ENCODE results near the gene CYP2A6.
"Not testable (repeated sequence)": the region's sequence is repeated elsewhere in the genome, so short reads cannot be mapped to it uniquely, and the experiment has no call there.

CYP2A6 gene

DNA sequence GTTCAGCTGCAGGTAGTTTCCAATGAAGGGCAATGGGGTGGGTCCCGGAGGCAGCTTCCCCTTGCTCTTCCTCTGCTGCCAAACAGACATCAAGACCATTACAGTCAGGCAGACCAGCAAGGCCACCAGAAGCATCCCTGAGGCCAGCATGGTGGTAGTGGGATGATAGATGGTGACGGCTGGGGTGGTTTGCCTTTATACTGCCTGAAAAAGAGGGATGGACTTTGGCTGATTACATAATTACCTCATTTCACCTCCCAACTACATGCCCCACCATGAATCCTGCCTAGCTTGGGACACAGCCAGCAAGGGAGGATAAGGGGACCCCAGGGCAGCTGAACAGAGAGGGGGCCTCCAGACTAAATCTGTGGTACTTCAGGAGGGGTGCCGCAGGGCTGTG, at the start of gene CYP2A6:
CYP2A6 (minus strand) TSS at position 171 of the 400 bp plus-strand sequence; CDS start at position 150, 21 bp downstream.
- FAIRE-seq = not testable (repeated sequence)

DNA sequence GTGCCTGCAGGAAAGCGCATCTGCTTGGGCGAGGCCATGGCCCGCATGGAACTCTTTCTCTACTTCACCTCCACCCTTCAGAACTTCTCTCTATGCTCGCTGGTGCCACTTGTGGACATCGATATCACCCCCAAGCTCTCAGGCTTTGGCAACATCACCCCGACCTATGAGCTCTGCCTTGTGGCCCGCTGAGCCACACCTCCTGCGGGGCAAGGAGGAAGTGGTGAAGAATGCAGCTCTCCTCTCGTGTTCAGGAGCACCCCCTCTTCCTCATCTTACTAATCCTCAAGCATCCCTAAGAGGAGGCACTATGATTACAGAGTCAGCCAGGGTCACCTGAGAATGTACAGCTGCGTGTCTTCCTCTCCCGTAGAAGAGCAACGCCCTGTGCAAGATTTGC, 49.7 kb upstream of the CYP2A6 start:
- not testable (repeated sequence) for FAIRE-seq

- not testable (repeated sequence) for FAIRE-seq
These were observed 46.9 kb upstream of the CYP2A6 start for GRCh38 chr19:40896843-40897789.

DNA sequence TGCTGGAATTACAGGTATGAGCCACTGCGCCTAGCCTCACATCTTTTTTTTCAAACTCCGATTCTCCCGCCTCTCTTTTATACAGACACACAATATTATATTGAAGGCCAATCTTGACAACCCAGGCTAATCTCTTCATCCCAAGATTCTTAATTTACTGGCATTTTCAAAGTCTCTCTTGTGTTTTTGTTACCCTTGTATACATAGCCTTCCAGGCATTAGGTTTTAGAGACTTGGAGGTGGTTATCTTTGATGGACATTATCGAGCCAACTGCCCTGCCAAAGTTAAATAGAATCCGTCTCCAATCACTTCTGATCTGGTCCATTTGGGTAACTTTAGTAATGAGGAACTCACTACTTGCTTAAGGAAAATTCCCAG, 46.2 kb upstream of the CYP2A6 start:
- no peak for FAIRE-seq

DNA sequence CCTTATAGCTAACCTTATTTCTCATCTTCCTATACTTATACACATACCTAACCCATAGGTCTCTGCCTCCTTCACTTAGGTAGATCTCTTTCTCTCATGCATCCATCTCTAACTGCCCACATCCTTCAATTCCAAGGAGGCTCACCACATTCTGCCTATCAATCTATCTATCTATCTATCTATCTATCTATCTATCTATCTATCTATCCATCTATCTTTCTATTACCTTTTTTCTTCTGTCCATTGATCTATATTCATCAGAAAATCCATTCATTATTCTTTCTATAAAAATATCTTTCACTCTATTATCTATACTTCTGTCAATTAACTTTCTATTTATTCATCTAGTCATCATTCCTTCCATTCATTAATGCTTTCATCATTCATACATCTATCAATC, 42.9 kb upstream of the CYP2A6 start:
- no peak for FAIRE-seq

DNA sequence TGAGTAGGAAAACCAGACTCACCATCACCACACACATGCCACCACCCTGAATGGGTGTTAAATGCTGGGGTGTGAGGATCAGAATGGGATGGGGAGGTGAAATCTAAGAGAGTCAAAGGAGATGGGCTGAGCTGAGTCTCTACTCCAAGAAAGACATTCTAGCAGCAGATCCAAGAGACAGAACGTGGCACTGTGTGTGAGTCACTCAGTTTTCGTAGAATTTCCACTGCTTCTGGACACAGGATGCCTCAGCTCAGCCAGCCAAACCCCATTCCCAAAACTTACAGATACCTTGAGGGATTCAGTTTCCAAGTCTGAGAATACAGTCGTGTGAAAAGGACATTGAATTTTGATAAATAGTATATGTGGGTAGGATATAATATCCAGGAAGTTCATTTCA, 39.1 kb upstream of the CYP2A6 start:
- no peak for FAIRE-seq

DNA sequence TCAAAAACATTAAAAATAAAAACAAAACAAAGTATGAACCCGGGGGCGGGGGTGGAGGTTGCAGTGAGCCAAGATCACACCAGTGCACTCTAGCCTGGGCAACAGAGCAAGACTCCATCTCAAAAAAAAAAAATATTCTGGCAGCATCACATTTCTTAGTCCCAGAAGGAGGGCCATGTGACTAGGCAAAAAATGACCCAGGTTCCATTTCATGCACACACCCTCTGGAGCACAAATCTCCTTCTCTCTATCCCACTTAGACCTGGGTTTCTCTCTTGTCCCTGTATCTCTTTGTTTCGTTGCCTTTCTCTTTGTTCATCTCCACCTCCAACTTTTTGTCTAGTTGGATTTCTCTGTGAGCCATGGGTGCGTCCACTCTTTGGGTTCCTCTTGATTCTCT, 37.9 kb upstream of the CYP2A6 start:
- FAIRE-seq = no peak

DNA sequence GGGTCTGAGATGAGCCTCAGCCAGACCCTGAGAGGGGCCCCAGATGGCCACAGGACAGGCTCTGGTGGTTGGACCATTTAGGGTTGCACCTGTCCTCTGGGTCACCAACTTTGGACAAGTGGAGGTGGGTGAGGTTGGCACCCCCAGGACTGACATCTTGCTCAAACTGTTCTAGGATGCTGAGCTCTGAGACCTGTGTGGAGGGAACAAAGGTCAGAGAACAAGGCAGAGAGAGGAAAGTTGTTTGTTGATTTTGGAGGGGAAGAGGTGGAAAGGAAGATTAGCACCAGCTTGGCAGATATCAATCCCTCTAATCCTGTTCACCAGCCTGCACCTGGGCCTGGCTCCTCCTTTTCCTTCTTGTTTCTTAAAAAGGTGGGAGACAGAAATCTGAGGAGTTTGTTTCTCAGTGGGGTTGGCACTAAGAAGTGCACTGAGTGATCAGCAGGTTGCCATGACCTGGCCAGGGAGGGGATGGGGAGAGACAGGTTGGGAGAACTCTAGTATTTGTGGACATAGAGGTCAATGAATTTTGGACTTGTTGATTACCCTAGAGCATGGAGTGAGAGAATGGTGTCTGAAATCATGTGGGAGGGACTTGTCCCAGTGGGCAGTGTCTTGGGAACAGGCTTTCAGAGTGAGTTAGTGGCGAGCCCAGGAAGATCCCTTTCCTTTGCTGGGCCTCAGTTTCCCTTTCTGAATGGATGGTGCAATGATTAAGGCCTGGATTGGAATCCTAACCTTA, 34.1 kb upstream of the CYP2A6 start:
- not testable (repeated sequence) for FAIRE-seq

GRCh38 chr19:40882062-40882461, 31.8 kb upstream of the CYP2A6 start, which contains the start of gene CYP2A7:
Gene CYP2A7 (minus strand): TSS chr19:40882231. CDS start chr19:40882210, 21 bp downstream.
- FAIRE-seq = not testable (repeated sequence)

GRCh38 chr19:40879349-40879748, 29.1 kb upstream of the CYP2A6 start:
- not testable (repeated sequence) for FAIRE-seq

- not testable (repeated sequence) for FAIRE-seq
These were observed 25.3 kb upstream of the CYP2A6 start for GRCh38 chr19:40875526-40875951.

- FAIRE-seq = not testable (repeated sequence)
These were observed 24.6 kb upstream of the CYP2A6 start for GRCh38 chr19:40874874-40875273.

- not testable (repeated sequence) for FAIRE-seq
These were observed 23.6 kb upstream of the CYP2A6 start for GRCh38 chr19:40873873-40874272.

GRCh38 chr19:40872209-40872608, 22.0 kb upstream of the CYP2A6 start:
- no peak for FAIRE-seq

DNA sequence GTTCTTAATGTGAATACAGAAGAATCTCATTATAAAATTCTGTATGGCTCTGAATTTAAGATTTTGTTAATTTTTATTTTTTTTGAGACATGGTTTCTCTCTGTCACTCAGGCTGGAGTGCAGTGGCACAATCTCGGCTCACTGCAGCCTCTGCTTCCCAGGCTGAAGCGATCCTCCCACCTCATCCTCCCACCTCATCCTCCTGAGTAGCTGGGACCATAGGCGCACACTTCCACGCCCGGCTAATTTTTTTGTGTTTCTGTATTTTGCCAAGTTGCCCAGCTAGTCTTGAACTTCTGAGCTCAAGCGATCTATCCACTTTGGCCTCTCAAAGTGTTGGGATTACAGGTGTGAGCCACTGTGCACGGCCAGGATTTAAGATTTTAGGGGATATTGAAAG, 17.5 kb upstream of the CYP2A6 start:
- FAIRE-seq = no peak

DNA sequence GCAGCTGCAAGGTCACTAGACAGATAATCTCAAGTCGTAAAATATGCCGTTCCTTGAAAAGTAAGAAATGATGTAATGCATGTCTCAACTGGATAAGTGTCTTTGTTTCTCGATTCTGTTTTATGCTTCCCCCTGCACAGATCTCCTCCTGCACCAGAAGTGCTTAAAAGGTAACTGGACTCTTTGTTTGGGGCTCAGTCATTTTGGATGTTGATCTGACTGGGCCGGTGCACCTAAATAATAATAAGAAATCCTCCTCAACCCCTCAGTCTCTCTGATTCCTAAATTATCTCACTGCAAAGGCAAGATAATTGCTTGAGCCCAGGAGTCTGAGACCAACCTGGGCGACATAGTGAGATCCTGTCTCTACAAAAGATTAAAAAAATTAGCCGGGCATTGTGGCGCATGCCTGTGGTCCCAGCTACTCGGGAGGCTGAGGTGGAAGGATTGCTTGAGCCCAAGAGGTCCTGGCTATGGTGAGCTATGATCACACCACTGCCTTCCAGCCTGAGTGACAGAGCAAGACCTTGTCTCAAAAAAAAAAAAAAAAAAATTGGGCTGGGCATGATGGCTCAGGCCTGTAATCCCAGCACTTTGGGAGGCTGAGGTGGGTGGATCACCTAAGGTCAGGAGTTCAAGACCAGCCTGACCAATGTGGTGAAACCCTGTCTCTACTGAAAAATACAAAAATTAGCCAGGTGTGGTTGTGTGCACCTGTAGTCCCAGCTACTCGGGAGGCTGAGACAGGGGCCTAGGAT, 14.7 kb upstream of the CYP2A6 start:
- not testable (repeated sequence) for FAIRE-seq

DNA sequence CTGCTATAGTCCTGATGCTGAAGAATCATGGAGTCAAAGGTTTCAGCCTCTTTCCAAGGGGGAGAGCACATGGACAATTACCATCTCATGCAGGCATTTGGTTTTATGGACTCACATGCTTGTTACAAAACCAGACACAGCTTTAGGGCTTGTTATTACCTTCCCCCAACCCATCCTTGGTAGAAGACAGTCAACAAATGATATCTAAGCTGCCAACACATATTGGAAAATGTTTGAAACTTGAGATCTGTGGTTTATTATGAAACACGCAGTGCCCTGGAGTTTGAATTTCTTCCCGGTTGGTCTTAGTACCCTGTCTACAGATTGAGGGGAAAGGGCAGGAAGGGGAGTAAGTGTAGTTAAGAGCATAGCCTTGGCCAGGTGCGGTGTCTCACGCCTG, 12.5 kb upstream of the CYP2A6 start:
- no peak for FAIRE-seq

- FAIRE-seq = no peak
These were observed 12.1 kb upstream of the CYP2A6 start for GRCh38 chr19:40862333-40862732.

GRCh38 chr19:40858109-40858508, 7.9 kb upstream of the CYP2A6 start:
- no peak for FAIRE-seq

GRCh38 chr19:40852467-40853152, 2.4 kb upstream of the CYP2A6 start:
- FAIRE-seq = not testable (repeated sequence)

DNA sequence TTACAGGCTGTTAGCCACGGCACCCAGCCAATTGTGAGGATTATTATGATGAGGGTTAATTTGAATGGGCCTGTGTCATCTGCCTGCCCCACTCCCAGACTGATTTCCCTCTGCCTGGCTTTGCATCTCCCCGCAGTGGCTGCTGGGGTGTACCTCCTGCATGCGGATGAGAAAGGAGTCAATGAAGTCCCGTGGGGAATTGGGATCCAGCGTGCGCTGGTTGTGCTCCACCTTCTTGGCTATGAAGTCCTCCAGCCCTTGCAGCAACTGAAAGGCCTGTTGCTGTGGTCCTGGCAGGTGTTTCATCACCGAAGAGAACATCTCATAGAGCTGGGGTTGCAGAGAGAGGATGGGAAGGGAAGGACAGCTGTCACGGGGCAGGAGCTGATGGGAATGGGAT, 3.5 kb downstream of the CYP2A6 start:
- not testable (repeated sequence) for FAIRE-seq

DNA sequence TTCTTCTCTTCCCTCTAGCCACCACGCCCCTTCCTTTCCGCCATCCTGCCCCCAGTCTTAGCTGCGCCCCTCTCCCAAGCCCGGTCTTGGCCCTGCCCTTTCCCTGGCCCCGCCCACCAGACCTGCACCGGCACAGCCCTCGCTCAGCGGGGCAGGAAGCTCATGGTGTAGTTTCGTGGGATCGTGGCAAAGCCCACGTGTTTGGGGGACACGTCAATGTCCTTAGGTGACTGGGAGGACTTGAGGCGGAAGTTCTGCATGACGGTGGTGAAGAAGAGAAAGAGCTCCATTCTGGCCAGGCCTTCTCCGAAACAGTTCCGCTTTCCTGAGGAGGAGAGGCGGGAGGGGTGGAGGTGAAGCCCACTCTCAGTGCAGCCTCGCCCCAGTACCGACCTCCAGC, 6.6 kb downstream of the CYP2A6 start:
- FAIRE-seq = not testable (repeated sequence)
